Common myeloid progenitor, CD34-positive (primary cell): ENCODE measurements around the gene NPAS2.

Experiments
- CTCF ChIA-PET: fragments of 350-600 bp; sonication (Branson Sonifier 250); formaldehyde crosslinking; loops from one replicate; lab custom pipeline; 2021; ENCODE audit warnings: antibody characterized with exemption; lab: Charles Lee
- POLR2A ChIA-PET: fragments of 350-600 bp; sonication (Branson Sonifier 250); formaldehyde crosslinking; loops from one replicate; lab custom pipeline; 2021; ENCODE audit warnings: antibody characterized with exemption; lab: Charles Lee
- DNase-seq, 3 donors: peaks; one replicate each; pipeline versions ENCODE4 v3.0.0 to v3.0.0-alpha.2; 2013
- H3K27ac ChIP-seq, 2 experiments: 1 replicate in 1 of 2; 2 replicates in 1 of 2; pipeline ENCODE4 v1.7.0; 2013; ENCODE audit warnings: inconsistent platforms in 2 of 2, low read length in 2 of 2, mild to moderate bottlenecking in 2 of 2, low read depth in 1 of 2, moderate library complexity in 1 of 2; ENCODE audit not compliant: severe bottlenecking in 2 of 2, insufficient read depth in 1 of 2, poor library complexity in 1 of 2
- H3K27me3 ChIP-seq, 5 experiments: replicated peaks in 2 of 5; 1 replicate in 3 of 5; 2 replicates in 2 of 5; pipeline versions ENCODE4 v1.6.1 to v1.7.0; 2013; ENCODE audit warnings: low read length in 4 of 5, mild to moderate bottlenecking in 2 of 5, moderate library complexity in 2 of 5, inconsistent platforms in 1 of 5; ENCODE audit not compliant: insufficient read depth in 5 of 5, control insufficient read depth in 4 of 5
- H3K36me3 ChIP-seq, 4 experiments: 1 replicate in 2 of 4; 2 replicates in 2 of 4; pipeline versions ENCODE4 v1.6.1 to v1.7.0; 2013; ENCODE audit warnings: low read length in 3 of 4, control low read depth in 1 of 4, mild to moderate bottlenecking in 1 of 4; ENCODE audit not compliant: control insufficient read depth in 4 of 4, insufficient read depth in 4 of 4
- H3K4me1 ChIP-seq, 4 experiments: 1 replicate in 3 of 4; 2 replicates in 1 of 4; pipeline versions ENCODE4 v1.6.1 to v1.7.1; 2013; ENCODE audit warnings: low read length in 3 of 4, mild to moderate bottlenecking in 3 of 4, control low read depth in 1 of 4, inconsistent platforms in 1 of 4, moderate library complexity in 1 of 4; ENCODE audit not compliant: control insufficient read depth in 4 of 4, insufficient read depth in 4 of 4; ENCODE audit errors: control extremely low read depth in 1 of 4
- H3K4me3 ChIP-seq, 7 experiments: 1 replicate in 4 of 7; 2 replicates in 3 of 7; pipeline versions ENCODE4 v1.5.1 to v1.7.0; 2013; ENCODE audit warnings: mild to moderate bottlenecking in 7 of 7, low read length in 6 of 7, moderate library complexity in 6 of 7, inconsistent platforms in 2 of 7, low read depth in 2 of 7, control low read depth in 1 of 7; ENCODE audit not compliant: insufficient read depth in 4 of 7, control insufficient read depth in 1 of 7; ENCODE audit errors: extremely low read depth in 1 of 7
- H3K9me3 ChIP-seq, 5 experiments: 1 replicate in 4 of 5; 2 replicates in 1 of 5; pipeline versions ENCODE4 v1.6.1 to v1.7.1; 2013; ENCODE audit warnings: low read length in 4 of 5, mild to moderate bottlenecking in 2 of 5, inconsistent platforms in 1 of 5, low read depth in 1 of 5, moderate library complexity in 1 of 5; ENCODE audit not compliant: control insufficient read depth in 4 of 5, insufficient read depth in 2 of 5; ENCODE audit errors: control extremely low read depth in 1 of 5
- WGBS: methylation state at CpG from one replicate; pipeline ENCODE4 v1.1.5; 2013; ENCODE audit not compliant: insufficient coverage; 5-methylcytosine and 5-hydroxymethylcytosine counted together

Gene NPAS2

DNA sequence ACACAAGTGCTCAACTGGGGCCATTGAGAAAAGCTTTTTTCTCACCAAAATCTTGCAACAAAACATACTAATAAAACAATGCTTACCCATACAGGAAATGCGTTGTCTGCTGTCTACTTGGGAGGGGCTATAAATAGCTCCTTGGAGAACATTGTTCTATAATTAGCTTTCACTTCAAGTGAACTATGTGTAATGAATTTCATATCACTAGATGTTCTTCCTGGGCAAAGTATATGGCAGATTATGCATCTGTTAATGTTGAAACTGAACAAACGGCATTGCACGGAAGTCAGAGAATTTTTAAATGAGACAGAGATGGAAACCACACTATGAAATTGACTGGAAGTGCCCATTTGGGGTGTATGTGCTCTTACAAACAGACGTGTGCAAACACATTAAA lies 6.4 kb upstream of the NPAS2 start:
- no peak for DNase-seq
- WGBS = no CpG with 5 or more reads among the region's 4 CpGs
- Histone ChIP-seq H3K4me3 (no peak overlapping the region), H3K36me3 (no peaks in the 10 kb centered on the region), H3K4me1 (peaks cover 0 to 2% (median under 1%) of the 10 kb centered on the region in 4 experiments), H3K27me3 (peaks cover 6 to 56% (median 31%) of the 10 kb centered on the region in 5 experiments), H3K9me3 (peaks cover 0 to 6% (median 0%) of the 10 kb centered on the region in 5 experiments), H3K27ac (no peak overlapping the region)
- POLR2A ChIA-PET = no interaction called here
- CTCF ChIA-PET = no interaction called here

GRCh38 chr2:100814043-100814442 lies 5.9 kb upstream of the NPAS2 start:
- ChIA-PET POLR2A (no interaction called here), CTCF (no interaction called here)
- peaks cover 0 to 6% (median 0%) of the 10 kb centered on the region in 5 experiments for H3K9me3 ChIP-seq
- 100% methylated on average over 3 of the region's 3 CpGs for WGBS
- peaks cover 6 to 61% (median 32%) of the 10 kb centered on the region in 5 experiments for H3K27me3 ChIP-seq
- DNase-seq = no peak
- no peak overlapping the region for H3K4me3 ChIP-seq
- H3K4me1 ChIP-seq = peaks cover 0 to 7% (median 6%) of the 10 kb centered on the region in 4 experiments
- no peaks in the 10 kb centered on the region for H3K36me3 ChIP-seq
- H3K27ac ChIP-seq = no peak overlapping the region

DNA sequence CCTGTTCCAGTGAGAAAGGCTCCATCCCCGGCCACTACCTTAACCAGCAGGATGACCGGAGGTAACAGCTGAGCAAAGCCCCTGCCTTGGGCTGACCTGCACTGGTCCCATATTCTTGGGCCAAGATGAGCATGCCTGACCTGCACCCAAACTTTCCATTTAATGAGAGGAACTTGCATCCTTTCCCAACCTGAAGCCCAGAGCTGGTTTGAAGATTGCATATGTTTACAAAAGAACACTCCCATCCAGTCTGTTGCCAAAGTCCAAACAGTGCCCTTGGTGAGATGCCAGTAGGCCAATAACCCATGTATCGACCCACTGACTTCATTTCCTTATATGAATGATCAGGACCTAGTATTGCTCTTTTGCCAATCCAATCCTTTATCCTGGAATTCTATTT lies 5.5 kb upstream of the NPAS2 start:
- POLR2A ChIA-PET = no interaction called here
- CTCF ChIA-PET = no interaction called here
- WGBS = 100% methylated on average over 3 of the region's 3 CpGs

DNA sequence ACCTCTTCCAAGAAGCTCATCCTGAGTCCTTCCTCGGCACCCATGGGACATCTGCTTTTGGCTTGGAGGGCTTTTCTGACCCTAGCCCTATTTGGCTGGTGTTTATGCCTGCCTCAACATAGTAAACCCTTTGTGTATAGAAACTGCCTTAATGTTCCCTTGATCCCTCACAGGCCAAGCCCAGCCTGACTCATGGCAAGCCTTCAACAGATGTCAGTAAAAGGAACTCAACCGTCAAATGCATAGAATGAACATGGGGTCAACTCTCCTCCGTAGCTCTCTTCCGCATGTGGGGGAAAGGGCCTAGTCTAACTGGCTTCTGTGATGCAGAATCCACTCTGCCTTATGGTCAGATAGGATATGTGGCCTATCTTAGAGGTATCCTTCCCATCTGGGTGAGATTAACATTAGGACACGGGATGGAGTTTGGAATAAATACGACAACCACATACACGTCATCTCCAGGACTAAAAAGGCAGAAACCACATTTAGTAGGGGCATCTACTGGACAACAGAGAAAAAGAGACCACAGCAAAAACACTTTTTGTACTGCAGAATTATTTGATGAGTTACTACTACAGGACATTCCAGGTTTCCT lies 2.5 kb upstream of the NPAS2 start:
- Histone ChIP-seq H3K9me3 (no peaks in the 10 kb centered on the region), H3K27ac (no peak overlapping the region), H3K4me1 (peaks cover 0 to 19% (median 12%) of the 10 kb centered on the region in 4 experiments), H3K36me3 (no peaks in the 10 kb centered on the region), H3K4me3 (no peak overlapping the region), H3K27me3 (peaks cover 18 to 80% (median 33%) of the 10 kb centered on the region in 5 experiments)
- CTCF ChIA-PET = no interaction called here
- WGBS = 93% methylated on average over 4 of the region's 7 CpGs
- DNase-seq = no peak
- POLR2A ChIA-PET = no interaction called here

More for the DNA sequence above, 5.5 kb upstream of the NPAS2 start:
- Histone ChIP-seq H3K27ac (no peak overlapping the region), H3K4me3 (no peak overlapping the region), H3K27me3 (peaks cover 6 to 65% (median 32%) of the 10 kb centered on the region in 5 experiments), H3K4me1 (peaks cover 0 to 11% (median 7%) of the 10 kb centered on the region in 4 experiments), H3K9me3 (peaks cover 0 to 6% (median 0%) of the 10 kb centered on the region in 5 experiments), H3K36me3 (no peaks in the 10 kb centered on the region)
- DNase-seq = no peak

GRCh38 chr2:100818003-100818605 lies 1.8 kb upstream of the NPAS2 start:
- CTCF ChIA-PET = no interaction called here
- H3K4me3 ChIP-seq = peak overlapping the region in 1 of 7 experiments; percentile 63
- 41% methylated on average over 14 of the region's 16 CpGs for WGBS
- no peak for DNase-seq
- POLR2A ChIA-PET = no interaction called here
- H3K4me1 ChIP-seq = peaks cover 0 to 19% (median 12%) of the 10 kb centered on the region in 4 experiments
- no peaks in the 10 kb centered on the region for H3K9me3 ChIP-seq
- no peak overlapping the region for H3K27ac ChIP-seq
- no peaks in the 10 kb centered on the region for H3K36me3 ChIP-seq
- peaks cover 23 to 82% (median 37%) of the 10 kb centered on the region in 5 experiments for H3K27me3 ChIP-seq

DNA sequence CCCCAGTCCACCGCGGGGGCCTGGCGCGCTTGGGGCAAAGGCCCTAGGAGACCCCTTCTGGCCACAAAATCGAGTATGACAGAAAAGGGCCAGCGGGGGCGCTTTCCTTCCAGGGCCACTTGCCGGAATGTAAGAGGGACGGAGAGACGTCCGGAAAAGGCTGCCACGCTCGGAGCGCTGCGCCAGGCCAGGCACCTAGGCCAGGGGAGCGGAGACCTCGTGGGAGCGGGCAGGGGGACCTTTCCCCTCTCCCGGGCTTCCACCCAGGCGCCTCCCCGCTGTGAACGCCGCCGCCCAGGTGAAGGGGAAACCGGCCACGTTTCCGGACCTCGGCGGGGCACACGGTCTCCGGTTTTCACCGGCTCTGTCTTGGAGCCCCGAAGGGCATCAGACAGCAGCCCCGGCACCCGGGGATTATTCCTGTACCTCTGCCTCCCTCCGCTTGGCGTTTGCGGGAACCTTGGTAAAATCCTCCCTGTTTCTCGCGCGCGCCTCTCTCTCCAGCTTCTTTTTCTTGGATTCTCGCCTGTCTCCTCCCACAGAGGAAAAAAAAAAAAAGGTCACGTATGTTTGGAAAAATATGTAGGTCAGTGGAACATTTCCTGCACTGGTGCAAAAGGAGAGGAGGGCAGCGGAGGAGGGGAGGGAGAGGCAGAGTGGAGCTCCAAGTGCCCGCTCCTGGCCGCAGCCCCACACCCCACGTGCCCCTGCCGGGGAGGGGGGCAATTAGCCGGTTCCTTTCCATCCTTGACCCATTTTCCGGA lies 1.2 kb upstream of the NPAS2 start:
- CTCF ChIA-PET = no interaction called here
- Histone ChIP-seq H3K27me3 (peaks cover 24 to 84% (median 36%) of the 10 kb centered on the region in 5 experiments), H3K9me3 (no peaks in the 10 kb centered on the region), H3K4me3 (peak overlapping the region in 5 of 7 experiments; percentile 26 to 63 (median 53)), H3K4me1 (peaks cover 0 to 19% (median 12%) of the 10 kb centered on the region in 4 experiments), H3K27ac (no peak overlapping the region), H3K36me3 (no peaks in the 10 kb centered on the region)
- DNase-seq = peak in 2 of 3 donors; percentile 11 to 38
- WGBS = under 1% methylated on average over 40 of the region's 51 CpGs
- POLR2A ChIA-PET = no interaction called here

GRCh38 chr2:100820273-100820522 lies 259 bp downstream of the NPAS2 start:
- Histone ChIP-seq H3K4me3 (peak overlapping the region in 6 of 7 experiments; percentile 23 to 61 (median 44)), H3K27me3 (peaks cover 27 to 83% (median 38%) of the 10 kb centered on the region in 5 experiments), H3K9me3 (no peaks in the 10 kb centered on the region), H3K4me1 (peaks cover 0 to 19% (median 12%) of the 10 kb centered on the region in 4 experiments), H3K36me3 (no peaks in the 10 kb centered on the region), H3K27ac (no peak overlapping the region)
- ChIA-PET POLR2A (no interaction called here), CTCF (no interaction called here)
- peak in 1 of 3 donors; percentile 48 for DNase-seq
- 0% methylated on average over 39 of the region's 43 CpGs for WGBS
